Fibroblast of skin of left quadriceps (primary cell): Measurements from ENCODE around the gene PPP1R3E.
"Not testable (repeated sequence)": the region's sequence is repeated elsewhere in the genome, so short reads cannot be mapped to it uniquely, and the experiment has no call there.

Experiments
- DNase-seq, 2 experiments: peaks; one replicate each; pipeline ENCODE4 v3.0.0-alpha.2; 2013; ENCODE audit warnings: low read depth in 2 of 2

Gene PPP1R3E

DNA sequence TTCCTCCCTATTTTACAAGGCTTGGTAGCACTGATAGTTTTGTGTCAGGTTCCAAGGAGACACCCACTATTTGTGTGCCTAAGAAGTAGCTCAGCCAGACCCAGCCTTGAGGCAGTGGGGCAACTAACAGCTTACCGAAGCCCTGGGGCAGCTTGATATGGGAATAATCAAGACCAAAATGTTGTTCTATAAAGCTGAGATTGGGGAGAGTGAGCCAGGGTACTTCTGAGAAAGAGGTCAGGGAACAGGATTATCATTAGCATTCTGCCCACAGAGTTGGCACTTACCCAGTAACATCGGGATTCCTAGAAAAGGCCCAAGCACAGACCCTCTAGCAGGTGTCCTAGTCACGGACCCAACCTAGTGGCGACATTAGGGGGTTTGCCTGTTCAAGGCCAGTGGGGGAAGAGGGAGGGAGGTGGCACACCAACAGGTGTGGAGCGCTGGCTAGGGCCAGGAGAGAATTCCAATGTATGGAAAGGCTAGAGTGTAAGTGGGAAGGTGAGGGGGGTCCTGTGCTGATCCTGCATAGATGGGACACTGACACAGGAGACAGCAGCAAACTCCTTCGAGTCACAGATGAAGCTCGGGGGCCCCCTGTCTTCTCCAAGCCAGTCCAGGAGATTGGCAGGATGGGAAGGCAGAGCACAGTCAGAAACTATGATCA lies 4.9 kb downstream of the PPP1R3E start:
- no peak for DNase-seq

DNA sequence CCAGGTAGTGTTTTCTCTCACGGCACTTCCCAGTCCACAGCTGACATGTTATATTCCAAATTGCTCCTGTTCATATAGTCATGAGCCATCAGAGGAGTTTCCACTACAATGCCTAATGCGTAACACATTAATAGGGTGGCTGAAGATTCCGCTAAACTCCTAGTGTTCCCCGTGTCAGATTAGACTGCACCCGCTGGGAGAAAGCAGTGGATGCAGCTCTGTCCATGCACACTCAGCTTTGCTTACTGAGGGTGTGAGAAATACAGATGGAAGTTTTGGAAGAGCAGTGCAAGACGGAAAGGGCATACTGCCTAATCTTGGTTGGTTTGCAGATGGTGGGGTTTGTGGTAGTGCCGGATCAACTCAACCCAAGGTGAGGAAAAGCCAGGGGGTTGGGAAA lies 5.6 kb downstream of the PPP1R3E start:
- DNase-seq, result no peak

DNA sequence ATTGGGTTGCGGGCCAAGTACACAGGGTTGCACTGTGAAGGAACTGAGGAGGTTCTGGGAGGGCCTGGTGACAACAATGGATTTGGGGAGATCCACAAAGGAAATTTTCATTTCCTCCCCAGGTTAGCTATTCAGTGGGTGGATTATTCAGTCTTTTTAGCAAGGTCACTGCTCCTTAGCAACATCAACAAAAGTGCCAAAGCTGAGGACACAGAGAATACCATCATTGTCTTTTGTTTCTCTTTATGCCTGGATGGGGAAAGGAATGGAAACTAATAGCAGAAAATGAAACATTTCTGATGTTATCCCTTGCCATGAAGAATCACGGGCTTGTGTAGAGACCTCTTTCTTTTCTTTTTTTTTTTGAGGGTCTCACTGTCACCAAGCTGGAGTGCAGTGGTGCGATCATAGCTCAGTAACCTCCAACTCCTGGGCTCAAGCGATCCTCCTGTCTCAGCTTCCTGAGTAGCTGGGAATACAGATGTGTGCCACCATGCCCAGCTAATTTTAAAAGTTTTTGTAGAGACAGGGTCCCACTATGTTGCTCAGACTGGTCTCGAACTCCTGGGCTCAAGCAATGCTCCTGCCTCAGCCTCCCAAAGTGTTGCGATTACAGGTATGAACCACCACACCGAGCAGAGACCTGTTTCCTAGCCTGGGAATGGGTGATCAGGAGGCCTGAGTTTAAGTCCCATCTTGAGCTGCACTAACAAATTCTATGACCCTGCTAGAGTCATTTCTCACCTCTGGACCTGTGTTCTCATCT lies 6.5 kb downstream of the PPP1R3E start:
- no peak for DNase-seq

DNA sequence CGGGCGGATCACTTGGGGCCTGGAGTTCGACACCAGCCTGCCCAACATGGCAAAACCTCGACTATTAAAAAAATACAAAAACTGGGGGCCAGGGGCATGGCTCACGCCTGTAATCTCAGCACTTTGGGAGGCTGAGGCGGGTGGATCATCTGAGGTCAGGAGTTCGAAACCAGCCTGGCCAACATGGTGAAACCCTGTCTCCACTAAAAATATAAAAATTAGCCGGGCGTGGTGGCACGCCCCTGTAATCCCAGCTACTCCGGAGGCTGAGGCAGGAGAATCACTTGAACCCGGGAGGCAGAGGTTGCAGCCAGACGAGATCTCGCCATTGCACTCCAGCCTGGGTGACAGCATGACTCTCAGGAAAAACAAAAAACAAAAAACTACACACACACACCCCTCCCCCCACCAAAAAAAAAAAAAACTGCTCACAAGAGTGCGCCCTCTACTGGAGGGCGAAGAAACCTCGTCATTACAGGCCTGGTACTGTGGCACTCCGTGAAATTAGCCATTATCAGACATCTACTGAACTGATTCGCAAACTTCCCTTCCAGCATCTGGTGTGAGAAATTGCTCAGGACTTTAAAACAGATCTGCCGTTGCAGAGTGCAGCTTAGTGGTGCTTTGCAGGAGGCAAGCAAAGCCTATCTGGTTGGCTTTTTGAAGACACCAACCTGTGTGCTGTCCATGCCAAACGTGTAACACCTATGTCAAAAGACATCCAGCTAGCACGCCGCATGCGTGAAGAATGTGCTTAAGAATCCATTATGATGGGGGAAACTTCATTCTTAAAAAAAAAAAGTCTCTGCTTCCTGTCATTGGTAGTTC lies 7.7 kb downstream of the PPP1R3E start:
- DNase-seq, result peak in 1 of 2 experiments; percentile 24

DNA sequence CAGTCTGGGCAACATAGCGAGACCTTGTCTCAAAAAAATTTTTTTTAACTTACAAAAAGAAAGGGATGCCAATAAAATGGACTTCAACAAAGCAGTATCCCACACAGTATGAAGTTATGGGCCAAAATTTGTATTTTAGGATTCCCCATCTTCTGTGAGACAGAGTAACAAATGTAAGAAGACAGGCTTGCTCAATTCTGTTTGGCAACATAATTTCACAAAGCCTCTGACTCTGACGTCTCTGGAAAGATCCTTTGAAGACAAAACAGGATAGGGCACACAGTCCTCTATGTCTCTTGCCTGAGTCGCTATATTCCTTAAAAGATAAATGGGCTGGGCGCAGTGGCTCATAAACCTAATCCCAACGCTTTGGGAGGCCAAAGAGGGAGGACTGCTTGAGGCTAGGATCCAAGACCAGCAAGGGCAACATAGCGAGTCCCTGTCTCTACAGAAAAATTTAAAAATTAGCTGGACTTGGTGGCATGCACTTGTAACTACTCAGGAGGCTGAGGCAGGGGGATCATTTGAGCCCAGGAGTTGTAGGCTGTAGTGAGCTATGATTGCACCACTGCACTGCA lies 15.7 kb downstream of the PPP1R3E start:
- no peak for DNase-seq

DNA sequence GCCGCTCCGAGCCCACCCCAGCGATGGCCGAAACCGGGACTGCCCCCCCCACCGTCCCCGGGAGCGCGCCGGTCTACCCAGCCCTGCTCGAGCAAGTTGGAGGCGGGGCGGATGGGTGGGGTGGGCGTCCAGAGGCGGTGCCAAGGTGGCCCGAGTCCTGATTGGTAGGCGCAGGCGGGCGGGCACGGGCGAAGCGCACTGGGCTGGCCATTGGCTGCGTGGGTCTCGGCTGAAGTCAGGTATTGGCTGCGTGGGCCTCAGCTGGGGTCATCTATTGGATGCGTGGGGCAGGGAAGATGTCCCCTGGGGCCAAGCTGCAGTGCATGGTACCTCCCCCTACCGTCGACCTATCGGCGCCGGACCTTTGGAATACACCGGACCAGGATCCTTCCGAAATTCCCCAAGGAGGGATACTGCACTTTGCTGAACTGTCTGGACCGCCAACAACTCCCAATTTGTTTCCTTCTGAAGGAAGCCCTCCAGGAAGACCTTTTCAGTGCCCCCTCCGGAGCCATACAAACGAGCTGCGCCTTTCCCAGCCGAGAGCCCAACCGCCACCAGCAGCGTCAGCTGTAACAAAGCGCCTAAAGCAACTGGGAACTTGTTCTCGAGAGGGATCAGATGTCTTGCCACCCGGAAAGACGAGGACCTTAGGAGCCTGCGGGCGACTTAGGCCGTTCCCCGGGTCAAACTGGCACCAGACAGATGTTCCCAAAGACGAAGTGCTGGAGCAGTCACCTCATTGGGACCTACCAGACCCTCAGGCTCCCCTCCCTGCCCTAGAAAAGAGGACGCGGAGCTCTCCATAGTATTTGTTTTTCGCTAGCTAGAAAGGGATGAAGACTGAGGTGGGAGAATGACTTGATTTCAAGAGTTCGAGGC lies 16.4 kb downstream of the PPP1R3E start, which contains the start of gene HOMEZ:
HOMEZ (minus strand) TSS at position 113 of the 882 bp plus-strand sequence. CDS start 180 bp downstream, outside the sequence.
- peak; percentile 96 for DNase-seq

DNA sequence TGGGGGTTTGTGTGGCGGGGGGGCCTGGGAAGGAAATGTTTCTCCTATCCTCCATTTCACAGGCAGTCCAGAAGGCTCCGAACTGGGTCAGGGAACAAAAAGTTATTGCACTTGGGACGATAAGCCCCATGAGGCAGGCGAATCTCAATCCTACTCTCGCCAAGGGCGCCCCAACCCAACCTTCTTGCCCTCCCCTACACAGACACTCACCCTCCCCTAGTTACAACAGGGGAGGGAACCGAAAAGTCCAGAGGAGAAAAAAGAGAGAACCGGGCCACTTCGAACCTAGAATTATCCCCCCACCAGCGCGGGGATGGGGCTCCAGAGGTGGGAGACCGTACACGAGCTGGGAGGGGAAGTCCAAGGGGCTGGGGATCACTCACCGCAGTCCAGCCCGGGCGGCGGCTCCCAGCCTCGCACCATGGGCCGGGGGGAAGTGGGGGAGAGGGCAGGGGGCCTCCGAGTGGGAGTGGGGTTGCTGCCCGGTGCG lies 17.1 kb downstream of the PPP1R3E start:
- DNase-seq, result no peak

DNA sequence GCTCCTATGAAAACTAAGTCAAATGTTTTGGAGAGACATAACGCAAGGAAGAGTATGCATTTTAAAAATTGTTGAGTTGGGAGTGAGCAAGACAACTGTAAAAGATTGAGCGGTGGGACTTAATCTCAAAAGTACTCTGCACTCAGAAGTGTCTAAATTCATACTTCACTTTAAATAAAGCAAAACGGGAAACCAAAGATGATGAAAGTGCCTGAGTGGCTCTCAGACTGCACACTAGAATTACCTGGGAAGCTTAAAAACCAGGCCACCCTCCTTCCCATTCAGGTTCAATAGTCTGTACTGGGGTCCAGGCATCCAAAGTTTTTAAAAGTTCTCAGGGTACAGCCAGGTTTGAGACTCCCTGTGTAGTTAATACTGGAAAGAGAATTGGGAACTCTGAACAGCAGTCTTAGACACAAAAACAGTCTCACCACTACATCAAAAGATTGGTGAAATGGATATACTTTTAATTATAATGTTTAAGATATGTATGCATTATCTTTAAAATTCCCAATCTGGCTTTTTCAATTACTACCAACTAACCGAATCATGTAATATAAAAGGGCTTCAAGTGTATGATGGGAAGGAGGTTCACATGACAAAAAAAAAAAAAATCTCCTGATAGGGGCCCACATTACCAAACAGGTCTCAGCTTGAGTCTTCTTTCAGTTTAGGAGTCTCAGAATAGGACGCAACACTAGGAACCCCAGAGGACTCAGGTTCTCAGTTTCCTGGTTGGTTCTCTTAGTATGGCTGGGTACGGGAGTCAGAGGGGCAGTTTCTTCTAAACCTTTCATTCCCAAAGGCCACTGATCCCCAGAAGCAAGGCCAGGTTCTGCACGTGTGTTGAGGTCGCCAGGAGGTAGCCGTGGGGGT lies 17.8 kb downstream of the PPP1R3E start:
- no peak for DNase-seq

DNA sequence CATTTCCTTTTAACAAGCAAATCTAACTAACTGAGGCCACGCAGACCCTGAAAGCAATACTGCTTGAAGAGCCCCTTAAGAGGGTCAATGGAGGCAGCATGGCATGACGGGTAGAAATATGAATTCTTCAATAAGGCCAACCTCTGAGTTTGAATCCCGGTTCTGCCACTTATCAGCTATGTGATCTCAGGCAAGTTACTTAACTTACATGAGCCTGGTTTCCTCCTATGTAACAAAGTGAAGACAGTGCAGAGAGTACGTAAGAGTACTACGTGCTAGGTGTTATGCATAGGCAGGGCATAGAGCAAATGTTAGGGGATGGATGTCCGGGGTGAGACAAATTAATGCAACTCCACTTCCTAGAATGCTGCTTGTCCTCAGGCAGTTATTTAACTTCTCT lies 21.4 kb downstream of the PPP1R3E start:
- DNase-seq, result no peak

DNA sequence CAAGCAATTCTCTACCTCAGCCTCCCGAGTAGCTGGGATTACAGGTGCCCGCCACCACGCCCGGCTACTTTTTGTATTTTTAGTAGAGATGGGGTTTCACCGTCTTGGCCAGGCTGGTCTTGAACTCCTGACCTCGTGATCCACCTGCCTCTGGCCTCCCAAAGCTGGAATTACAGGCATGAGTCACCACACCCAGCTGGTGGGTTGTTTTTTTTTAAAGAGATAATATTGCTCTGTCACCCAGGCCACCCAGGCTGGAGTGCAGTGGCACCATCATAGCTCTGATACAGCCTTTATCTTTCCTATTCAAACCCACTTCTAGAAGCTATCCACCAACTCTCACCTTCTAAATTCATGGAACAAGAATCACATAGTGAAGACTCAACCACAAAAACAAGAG lies 24.7 kb downstream of the PPP1R3E start:
- not testable (repeated sequence) for DNase-seq

DNA sequence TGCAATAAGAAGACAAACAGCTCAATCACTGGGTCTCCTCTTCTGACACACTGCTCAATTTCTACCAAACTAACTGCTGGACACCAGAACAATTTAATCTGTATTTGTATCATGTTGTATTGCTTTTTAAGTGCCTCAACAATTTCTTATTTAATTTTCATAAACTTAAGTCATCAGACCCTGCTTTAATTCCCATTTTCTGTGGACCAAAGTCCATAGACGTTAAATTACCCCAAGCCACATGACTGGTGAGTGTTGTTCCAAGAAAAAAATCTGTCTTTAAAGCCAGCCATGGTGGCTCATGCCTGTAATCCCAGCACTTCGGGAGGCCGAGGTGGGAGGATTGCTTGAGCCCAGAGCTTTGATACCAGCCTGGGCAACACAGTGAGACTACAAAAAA lies 25.5 kb downstream of the PPP1R3E start:
- DNase-seq, result no peak

DNA sequence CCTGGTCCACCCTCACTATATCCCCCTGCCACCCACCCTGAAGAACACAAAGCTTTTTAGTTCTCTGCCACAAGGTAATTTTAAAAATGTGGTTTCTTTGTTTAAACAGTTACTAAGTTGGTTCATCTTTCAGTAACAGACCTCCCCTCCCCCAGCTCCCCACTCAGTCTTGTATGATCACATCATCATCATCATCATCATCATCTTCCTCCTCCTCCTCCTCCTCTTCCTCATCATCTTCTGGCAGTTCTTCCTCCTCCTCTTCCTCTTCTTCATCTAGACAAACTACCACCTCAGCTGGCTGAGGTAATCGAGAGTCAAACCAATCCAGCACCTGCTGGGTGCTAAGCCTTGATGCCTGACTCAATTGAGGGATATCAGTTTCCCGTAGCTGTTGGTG lies 27.2 kb downstream of the PPP1R3E start:
- no peak for DNase-seq

DNA sequence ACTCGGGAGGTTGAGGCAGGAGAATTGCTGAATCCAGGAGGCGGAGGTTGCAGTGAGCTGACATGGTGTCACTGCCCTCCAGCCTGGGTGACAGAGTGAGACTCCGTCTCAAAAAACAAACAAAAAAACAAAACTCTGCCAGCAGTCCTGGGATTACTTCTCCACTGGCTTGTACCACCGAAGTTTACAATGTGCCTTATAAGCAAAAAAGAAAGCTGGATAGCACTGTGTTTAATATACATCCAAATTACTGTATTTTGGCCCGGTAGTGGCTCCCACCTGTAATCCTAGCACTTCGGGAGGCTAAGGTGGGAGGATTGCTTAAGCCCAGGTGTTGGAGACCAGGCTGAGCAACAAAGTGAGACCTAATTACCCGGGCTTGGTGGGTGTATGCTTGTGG lies 33.5 kb downstream of the PPP1R3E start:
- no peak for DNase-seq

DNA sequence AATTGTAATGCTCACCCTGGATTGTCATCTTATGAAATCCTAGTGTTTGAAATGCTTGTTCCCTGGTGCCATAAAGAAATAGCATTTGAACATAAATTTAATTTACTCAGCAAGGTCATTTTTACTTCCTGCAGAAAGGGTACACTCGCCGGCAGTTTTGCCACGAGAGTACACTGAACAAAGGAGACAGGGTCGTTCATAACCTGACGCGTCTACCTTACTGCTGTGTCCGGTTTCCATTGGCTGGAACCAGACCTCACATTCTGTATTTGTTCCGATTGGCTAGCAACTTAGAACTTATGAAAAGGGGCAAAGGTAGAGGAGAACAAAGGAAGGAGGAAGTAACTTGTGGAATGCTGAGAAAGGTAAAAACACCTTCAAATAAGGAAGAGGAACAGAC lies 41.8 kb downstream of the PPP1R3E start:
- not testable (repeated sequence) for DNase-seq

DNA sequence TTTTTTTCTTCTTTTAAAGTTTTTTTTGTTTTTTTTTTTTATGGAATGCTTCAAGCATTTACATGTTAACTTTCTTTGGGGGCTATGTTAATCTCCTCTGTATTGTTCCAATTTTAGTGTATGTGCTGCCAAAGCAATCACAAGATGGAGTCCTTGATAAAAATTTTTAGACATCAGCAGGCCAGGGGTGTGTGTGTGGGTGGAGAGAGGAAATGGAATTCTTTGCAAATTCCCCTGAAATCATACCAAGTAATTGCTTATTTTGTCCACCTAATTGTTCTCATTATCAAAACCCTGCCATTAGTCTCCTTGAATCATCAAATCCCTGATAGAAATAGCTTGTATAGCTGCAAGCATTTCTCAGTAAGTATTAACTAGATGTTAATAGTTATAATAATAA lies 43.2 kb downstream of the PPP1R3E start:
- no peak for DNase-seq

DNA sequence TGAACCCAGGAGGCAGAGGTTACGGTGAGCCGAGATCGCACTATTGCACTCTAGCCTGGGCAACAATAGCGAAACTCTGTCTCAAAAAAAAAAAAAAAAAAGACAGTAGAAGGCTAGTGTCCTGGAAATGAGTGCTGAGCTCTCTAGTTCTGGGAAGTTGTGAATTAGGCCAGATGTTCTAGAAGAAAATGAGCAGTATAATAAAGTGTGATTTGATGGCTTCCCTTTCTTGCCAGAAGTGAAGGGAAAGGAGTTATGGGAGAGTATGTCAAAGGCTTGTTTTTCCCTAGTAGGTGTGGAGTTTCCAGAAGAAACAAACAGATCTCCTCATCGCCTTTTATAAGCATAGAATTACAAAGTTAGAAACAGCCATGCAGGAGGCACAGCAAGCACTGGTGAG lies 44.4 kb downstream of the PPP1R3E start:
- no peak for DNase-seq

DNA sequence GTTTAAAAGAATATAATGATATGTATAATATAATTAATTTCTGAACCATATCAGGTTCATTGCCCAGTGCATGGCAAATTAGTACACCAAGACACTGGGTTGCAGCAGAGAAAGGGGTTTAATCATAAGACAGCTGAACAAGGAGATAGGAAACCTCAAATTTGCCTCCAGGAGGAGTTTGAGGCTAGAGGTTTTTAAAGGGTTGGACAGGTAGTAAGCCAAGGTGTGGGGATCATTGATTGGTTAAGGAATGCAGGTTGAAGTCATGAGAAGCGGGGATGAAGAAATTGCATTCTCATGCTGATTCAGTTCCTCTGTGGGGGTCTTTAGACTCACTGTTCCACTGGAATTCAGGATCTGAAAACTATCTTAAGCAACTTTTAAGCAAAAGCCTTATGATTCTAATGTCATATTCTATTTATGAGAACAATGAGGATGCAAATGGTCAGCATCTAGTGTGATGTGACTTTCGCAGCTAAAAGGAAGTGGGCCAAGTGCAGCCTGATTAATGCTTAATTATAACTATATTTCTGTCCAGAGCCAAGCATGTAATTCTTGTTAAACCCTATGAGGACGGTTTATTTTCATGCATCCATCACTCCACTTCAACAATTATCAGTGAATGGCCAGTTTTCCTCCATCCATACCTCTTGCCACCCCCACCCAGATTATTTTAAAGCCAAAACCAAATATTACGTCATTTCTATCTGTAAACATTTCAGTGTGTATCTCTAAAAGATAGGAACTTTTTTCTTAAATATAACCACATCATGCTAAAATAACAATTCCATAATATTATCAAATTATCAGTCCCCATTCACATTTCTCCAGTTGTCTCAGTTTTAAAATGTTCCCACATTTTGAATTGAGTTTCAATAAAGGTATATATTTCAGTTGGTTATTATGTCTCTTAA lies 50.0 kb downstream of the PPP1R3E start:
- DNase-seq, result no peak

DNA sequence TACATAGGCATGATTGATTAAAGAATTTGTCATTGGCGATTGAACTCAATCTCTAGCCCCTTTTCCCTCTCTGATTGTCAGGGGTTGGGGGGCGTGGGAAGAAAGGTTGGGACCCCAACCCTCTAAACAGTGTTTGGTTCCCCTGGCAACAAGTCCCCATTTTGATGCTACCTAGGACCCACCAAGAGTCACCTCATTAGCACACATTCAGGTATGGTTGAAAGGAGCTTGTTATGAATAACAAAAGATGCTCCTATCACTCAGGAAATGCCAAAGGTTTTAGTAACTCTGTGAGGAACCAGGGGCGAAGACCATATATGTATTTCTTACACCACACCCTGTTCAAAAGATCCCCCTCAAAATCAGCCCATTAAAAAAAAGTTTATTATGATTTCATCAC lies 50.7 kb downstream of the PPP1R3E start:
- no peak for DNase-seq

DNA sequence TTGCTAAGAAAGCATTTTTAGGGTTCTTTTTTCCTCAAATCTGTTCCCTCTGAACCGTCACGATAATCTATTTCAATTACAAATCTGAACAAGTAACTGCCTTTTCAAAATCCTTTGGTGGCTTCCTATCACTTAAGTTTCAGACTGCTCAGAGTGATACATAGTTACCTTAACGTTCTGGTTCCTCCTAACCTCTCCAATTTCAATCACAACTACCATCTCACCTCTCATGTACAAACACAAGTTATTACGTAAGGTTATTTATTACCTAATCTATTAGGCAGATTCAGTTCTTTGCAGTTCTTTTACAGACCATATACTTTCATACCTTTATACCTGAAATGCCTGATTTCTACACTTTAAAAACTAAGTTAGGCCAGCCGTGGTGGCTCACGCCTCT lies 52.8 kb downstream of the PPP1R3E start:
- DNase-seq, result no peak
